H1 (cell line): ENCODE data around the gene MBNL2. TPM values are rescaled to one million over a fixed set of nuclear protein-coding genes. Genes with fewer than 3 reads are reported as not detected.

Source experiments
- BRCA1 ChIP-seq: IDR thresholded peaks from 2 replicates; pipeline ENCODE4 v1.6.1; 2012; ENCODE audit warnings: low read depth, low read length, improper control_type of control experiment
- KDM1A ChIP-seq: fragments of 200-600, 300-600 bp; sonication (generic); IDR thresholded peaks from 2 replicates; pipeline ENCODE4 v1.7.1; 2016; ENCODE audit warnings: mild to moderate bottlenecking, low read length, borderline replicate concordance
- polyA plus RNA-seq, 7 experiments: library from polyadenylated mRNA; depleted of rRNA in 3 of 7; stranded (reverse) in 5 of 7; unstranded in 2 of 7; fragments of >200 nt in 5 of 7; fragments of 200-250 nt in 2 of 7; gene quantifications; 1 replicate in 5 of 7; 2 replicates in 1 of 7; 4 replicates in 1 of 7; pipeline versions ENCODE4 v1.2.1 to v1.2.3, GENCODE V29; 2011 to 2013; ENCODE audit warnings: missing spikeins in 2 of 7, mixed read lengths in 2 of 7
- total RNA-seq: library from RNA; stranded (reverse); fragmentation: NEBNext Ultra II Directional; extraction: Animal tissue kit (Norgen Biotek cat#: 25700); gene quantifications from 2 replicates; pipeline ENCODE4 v1.2.1, GENCODE V29; 2021

MBNL2 gene
- total and polyA plus RNA-seq, 2 of the 8 experiments (the other 6 are each of a cell fraction or from before 2014, with no cell fraction given): 1.0 to 2.6 TPM

DNA sequence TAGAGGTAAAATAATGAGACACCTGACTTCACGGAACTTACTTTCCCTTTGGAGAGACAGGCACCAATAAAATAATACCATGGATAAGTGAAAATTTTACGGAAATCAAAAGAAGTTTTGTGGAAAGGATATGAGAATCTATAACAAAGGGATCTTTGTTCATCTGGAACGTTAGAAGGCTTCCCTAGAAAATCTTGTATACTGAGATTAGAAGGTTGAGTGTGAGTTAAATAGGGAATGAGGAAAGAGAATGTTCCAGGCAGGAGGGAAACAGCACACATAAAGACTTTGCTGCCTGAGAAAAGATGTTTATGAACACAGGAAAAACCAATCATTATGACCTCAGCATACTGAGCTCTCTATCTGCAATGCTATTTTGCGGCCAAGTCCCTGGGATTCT lies 192.3 kb downstream of the MBNL2 start (continued):
- TF ChIP-seq BRCA1 (no peak), KDM1A (no peak)
